Epithelial cell of proximal tubule (primary cell): ENCODE results near the gene FLNB. TPM values are rescaled to one million over a fixed set of nuclear protein-coding genes. Genes with fewer than 3 reads are reported as not detected.

Experiments
- DNase-seq: peaks from one replicate; pipeline ENCODE4 v3.0.0-alpha.2; 2011; ENCODE audit warnings: low read depth
- H3K4me3 ChIP-seq: 2 replicates; pipeline ENCODE4 v1.5.1; 2011; ENCODE audit warnings: low read depth, mild to moderate bottlenecking, low read length
- CTCF ChIP-seq: conservative IDR thresholded peaks from 2 replicates; pipeline ENCODE4 v1.5.1; 2012; ENCODE audit warnings: low read depth, mild to moderate bottlenecking, low read length
- total RNA-seq: library from RNA; depleted of rRNA; stranded (reverse); fragments of >200 nt; gene quantifications from 2 replicates; pipeline ENCODE4 v1.2.3, GENCODE V29; 2015

The FLNB gene
- total RNA-seq, 1 donor from 2014 or later: 223 TPM

- DNase-seq: no peak
- H3K4me3 ChIP-seq: no peak overlapping the region
- TF ChIP-seq CTCF: no peak
Measured at GRCh38 chr3:58116985-58117384, 108.8 kb downstream of the FLNB start.

- DNase-seq: no peak
- no peak for TF ChIP-seq CTCF
Measured at GRCh38 chr3:58117561-58118181, 109.4 kb downstream of the FLNB start.

GRCh38 chr3:58119186-58119585 lies 111.0 kb downstream of the FLNB start:
- TF ChIP-seq CTCF: no peak
- DNase-seq: no peak
- no peak overlapping the region for H3K4me3 ChIP-seq

More at GRCh38 chr3:58117561-58118181, 109.4 kb downstream of the FLNB start:
- no peak overlapping the region for H3K4me3 ChIP-seq

- no peak for DNase-seq
- H3K4me3 ChIP-seq: no peak overlapping the region
- no peak for TF ChIP-seq CTCF
Measured at GRCh38 chr3:58120075-58120812, 112.0 kb downstream of the FLNB start.

GRCh38 chr3:58121183-58121582 lies 113.0 kb downstream of the FLNB start:
- H3K4me3 ChIP-seq: no peak overlapping the region
- DNase-seq: no peak
- no peak for TF ChIP-seq CTCF

- TF ChIP-seq CTCF: no peak
- no peak overlapping the region for H3K4me3 ChIP-seq
- no peak for DNase-seq
Measured at GRCh38 chr3:58122936-58123700, 114.9 kb downstream of the FLNB start.
